AG10803 (cell line): Measurements from ENCODE around the gene MRAP2.

Experiments
- DNase-seq: peaks from one replicate; pipeline ENCODE4 v3.0.0; 2010; ENCODE audit warnings: low read depth
- H3K4me3 ChIP-seq: 2 replicates; pipeline ENCODE4 v1.5.1; 2011; ENCODE audit warnings: mild to moderate bottlenecking, low read length, control low read depth
- TF ChIP-seq, protein P1 (sequence below): conservative IDR thresholded peaks from 2 replicates; pipeline ENCODE4 v1.5.1; 2011; ENCODE audit warnings: mild to moderate bottlenecking, low read length, control low read depth, inconsistent platforms

Gene MRAP2

DNA sequence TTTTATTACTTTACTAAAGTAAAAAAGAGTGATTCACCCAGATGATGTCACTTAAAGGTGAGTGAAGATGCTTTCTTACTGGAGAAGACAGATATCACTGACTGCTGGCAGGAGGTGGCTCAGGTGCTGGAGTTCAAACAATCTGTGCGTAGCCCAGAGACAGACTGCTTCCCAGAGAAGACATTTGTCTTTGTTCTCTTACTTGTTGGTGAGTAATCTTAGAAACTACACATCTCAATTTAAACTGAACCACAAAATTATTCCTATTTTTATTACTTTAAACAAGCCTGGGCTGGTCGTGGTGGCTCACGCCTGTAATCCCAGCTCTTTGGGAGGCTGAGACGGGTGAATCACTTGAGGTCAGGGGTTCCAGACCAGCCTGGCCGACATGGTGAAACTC is 101.7 kb downstream of the MRAP2 start:
- no peak overlapping the region for H3K4me3 ChIP-seq
- no peak for DNase-seq
- TF ChIP-seq, protein P1, sequence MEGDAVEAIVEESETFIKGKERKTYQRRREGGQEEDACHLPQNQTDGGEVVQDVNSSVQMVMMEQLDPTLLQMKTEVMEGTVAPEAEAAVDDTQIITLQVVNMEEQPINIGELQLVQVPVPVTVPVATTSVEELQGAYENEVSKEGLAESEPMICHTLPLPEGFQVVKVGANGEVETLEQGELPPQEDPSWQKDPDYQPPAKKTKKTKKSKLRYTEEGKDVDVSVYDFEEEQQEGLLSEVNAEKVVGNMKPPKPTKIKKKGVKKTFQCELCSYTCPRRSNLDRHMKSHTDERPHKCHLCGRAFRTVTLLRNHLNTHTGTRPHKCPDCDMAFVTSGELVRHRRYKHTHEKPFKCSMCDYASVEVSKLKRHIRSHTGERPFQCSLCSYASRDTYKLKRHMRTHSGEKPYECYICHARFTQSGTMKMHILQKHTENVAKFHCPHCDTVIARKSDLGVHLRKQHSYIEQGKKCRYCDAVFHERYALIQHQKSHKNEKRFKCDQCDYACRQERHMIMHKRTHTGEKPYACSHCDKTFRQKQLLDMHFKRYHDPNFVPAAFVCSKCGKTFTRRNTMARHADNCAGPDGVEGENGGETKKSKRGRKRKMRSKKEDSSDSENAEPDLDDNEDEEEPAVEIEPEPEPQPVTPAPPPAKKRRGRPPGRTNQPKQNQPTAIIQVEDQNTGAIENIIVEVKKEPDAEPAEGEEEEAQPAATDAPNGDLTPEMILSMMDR, result no peak

DNA sequence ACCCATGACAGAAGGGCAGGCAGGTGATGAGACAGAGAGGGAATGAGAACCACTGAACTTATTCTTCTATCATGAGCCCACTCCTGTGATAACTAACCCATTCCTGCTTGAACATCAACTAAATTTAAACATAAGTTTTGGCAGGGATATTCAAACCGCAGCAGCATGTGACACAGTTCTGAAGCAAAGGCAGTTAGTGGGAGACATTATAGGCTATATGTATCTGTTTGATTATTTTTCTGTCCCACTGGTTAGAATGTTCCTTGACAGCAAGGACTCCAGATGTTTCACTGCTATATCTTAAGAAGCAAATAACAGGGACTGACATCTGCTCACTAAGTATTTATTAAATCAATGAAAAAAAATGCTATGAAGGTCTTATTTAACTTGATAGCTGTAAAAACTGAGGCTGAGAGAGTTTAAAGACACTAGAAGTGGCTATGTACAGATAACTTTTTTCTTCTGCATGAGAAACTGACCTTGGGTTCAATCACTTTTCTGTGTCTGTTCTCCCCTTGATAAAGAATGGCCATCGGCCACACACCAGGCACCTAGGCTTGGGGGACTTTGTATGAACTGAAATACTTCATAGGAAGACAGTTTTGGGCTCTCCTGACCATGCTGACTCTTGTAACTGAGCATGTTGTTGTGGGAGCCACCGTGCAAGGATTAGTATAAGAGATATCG is 102.9 kb downstream of the MRAP2 start:
- H3K4me3 ChIP-seq, result no peak overlapping the region
- no peak for DNase-seq
- TF ChIP-seq, protein P1, result no peak

DNA sequence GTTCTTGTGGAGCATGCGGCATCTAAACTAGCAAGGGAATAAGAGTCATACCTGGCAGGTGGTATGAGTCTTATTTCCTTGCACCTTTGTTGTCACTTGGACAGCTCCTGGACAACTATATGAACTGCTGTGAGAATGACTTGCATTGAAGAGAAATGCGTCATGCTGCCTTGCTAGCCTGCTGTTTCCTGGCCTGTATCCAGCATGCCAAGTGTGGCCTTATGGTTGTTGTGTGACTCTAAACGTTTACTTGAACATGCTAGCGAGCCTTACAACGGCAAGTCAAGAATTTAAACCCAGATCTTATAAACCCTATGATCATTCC is 103.4 kb downstream of the MRAP2 start:
- TF ChIP-seq, protein P1, result no peak
- DNase-seq, result no peak
- no peak overlapping the region for H3K4me3 ChIP-seq

DNA sequence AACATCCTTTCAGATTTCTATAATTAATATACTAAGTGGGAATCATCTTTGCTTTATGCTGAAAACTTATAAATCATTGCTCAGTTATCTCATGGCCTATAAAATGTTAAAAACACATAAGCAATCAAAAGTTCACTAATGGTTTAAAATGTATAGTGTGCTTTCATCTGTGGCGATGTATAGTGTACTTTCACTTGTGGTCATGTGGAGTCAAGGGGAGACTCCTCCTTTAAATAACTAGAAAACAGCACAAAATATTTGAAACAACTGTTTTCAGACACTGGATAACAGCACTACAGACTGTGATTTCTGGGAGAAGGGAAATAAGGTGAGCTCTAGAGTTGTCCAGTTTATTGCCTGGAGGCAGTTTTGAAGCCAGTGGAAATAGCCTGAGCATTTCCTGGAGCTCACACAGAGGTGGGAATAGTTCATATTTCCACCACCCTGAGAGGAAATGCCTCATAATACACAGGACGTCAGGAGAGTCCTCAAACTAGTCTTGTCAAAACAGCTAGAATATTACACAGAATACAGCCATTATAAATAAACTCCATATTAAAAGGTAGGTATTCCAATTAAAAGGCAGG is 104.5 kb downstream of the MRAP2 start:
- DNase-seq, result no peak
- H3K4me3 ChIP-seq, result no peak overlapping the region
- TF ChIP-seq, protein P1, result no peak

DNA sequence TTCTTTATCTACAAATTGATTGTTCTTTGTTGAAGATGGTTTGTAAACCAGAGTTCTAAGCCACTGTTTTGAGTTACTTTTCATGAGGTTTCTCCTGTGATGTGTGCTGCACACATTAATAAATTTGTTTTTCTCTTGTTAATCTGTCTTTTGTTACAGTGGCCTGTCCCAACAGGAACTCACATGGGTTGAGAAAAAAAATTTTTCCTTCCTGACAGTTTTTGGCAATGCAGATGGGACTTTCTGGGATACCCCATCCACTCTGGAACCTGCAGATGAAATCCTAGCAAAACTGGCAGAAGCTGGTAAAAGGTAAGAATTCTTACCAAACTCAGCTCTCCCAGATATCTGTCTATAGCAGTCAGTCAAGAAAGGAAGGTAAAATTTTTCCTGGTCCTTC is 105.7 kb downstream of the MRAP2 start:
- TF ChIP-seq, protein P1, result no peak
- H3K4me3 ChIP-seq, result no peak overlapping the region
- no peak for DNase-seq
